Uterus (tissue), 2 donors: ENCODE results near the gene CHMP1A.

Experiments
- POLR2A ChIP-seq, 2 donors: fragments of 450-650 bp; IDR thresholded peaks; one replicate each; pipeline ENCODE4 v1.6.1; 2016; ENCODE audit warnings: antibody characterized with exemption in 2 of 2, mild to moderate bottlenecking in 1 of 2, moderate library complexity in 1 of 2
- TF ChIP-seq, protein P1 (sequence below), 4 experiments: fragments of 200-600 bp in 2 of 4; fragments of 450-650 bp in 2 of 4; sonication (generic) in 2 of 4; IDR thresholded peaks; one replicate each; pipeline ENCODE4 v1.5.1; 2016 to 2019; ENCODE audit warnings: antibody characterized with exemption in 4 of 4, mild to moderate bottlenecking in 2 of 4, moderate library complexity in 1 of 4

DNA sequence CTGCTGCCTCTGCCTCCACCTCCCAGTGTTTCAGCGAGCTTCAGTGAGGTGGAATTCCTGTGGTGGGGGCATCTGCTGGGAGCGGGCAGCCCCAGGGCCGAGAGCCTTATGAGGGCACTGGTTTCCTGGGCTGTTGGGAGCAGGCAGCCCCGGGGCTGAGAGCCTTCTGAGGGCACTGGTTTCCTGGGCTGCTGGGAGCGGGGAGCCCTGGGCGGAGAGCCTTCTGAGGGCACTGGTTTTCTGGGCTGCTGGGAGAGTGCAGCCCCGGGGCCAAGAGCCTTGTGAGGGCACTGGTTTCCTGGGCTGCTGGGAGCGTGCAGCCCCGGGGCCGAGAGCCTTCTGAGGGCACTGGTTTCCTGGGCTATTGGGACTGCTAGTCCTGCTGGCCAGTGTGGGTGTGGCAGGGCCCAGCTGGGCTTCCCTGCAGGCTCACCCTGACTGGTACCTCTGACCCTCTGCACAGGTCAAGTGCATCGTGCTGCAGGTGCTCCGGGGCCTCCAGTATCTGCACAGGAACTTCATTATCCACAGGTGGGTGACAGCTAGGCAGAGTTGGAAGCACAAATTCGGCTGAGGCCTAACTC is 34.6 kb upstream of the CHMP1A start:
- TF ChIP-seq, protein P1, sequence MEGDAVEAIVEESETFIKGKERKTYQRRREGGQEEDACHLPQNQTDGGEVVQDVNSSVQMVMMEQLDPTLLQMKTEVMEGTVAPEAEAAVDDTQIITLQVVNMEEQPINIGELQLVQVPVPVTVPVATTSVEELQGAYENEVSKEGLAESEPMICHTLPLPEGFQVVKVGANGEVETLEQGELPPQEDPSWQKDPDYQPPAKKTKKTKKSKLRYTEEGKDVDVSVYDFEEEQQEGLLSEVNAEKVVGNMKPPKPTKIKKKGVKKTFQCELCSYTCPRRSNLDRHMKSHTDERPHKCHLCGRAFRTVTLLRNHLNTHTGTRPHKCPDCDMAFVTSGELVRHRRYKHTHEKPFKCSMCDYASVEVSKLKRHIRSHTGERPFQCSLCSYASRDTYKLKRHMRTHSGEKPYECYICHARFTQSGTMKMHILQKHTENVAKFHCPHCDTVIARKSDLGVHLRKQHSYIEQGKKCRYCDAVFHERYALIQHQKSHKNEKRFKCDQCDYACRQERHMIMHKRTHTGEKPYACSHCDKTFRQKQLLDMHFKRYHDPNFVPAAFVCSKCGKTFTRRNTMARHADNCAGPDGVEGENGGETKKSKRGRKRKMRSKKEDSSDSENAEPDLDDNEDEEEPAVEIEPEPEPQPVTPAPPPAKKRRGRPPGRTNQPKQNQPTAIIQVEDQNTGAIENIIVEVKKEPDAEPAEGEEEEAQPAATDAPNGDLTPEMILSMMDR (IDR thresholded peaks at IDR 0.05) = no peak
- TF ChIP-seq POLR2A (IDR thresholded peaks at IDR 0.05) = no peak
